Kidney glomerular epithelial cell (primary cell): ENCODE measurements around the gene NPHS2.

ENCODE experiments used
- DNase-seq: peaks from one replicate; lab custom pipeline; 2025; lab: John Stamatoyannopoulos, UW

Gene NPHS2

DNA sequence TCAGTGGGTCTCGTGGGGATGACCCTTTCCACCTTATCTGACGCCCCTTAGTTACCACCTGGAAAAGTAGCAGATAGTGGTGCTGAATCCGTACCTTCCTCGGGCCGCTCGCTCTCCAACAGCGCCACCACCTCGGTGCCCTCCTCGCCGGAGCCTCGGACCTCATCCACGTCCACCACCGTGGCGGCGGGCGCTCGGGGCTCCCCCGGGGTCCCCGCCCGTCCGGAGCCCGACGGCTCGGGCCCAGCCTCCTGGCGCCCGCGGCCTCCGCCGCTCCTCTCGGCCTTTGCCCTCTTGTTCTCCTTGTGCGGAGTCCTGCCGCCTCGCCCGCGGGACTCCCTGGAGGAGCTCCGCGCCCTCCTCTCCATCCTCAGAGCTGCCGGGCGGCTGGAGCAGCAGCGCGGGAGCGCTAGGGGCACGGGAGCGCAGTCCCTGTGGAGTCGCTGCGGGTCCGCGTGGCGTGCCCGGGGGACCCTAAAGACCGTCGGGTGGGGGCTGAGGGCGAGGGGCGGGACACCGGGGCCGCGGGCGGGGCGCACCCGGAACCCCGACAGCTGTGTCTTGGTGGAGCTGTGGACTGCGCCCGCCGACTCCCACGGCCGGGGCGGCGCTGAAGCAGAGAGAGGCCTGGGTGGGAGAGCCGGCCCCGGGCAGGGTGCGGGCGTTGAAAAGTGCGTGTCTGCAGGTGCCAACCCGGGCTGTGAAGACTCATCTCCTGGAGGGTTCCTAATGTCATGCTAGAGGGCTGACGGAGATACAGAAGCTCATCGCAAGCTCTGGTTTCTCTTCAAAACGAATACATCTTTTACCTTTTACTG lies at the start of gene NPHS2:
Gene NPHS2, minus strand, starts transcription at position 452 of the 818 bp plus-strand sequence. Its CDS starts 84 bp downstream, at position 368.
- no peak for DNase-seq

DNA sequence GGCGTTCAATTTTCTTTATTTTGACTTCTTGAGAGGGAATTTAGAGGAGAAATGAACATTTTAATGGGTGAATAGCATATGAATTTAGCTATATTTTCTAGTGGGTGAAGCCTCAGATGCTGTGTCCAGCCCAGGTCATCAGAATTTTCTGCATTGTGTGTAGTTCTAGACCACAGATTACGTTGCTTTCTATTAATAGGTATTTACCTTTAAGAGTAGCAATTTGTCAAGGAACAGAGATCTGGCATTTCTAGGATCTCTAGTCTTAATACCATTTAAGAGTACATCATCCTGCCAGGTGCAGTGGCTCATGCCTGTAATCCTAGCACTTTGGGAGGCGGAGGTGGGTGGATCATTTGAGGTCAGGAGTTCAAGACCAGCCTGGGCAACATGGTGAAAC lies 36.6 kb upstream of the NPHS2 start:
- no peak for DNase-seq

DNA sequence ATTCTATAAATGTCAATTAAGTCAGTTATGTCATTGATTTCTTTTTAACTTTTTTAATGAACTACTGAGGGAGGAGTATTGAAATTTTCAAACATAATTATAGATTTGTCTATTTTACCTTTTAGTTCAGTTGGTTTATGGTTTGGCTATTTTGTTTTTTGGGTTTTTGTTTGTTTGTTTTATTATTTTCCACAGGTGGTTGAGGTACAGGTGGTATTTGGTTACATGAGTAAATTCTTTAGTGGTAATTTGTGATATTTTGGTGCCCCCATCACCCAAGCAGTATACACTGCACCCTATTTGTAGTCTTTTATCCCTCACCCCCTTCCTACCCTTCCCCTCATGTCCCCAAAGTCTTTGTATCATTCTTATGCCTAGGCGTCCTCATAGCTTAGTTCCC lies 25.3 kb upstream of the NPHS2 start:
- no peak for DNase-seq

DNA sequence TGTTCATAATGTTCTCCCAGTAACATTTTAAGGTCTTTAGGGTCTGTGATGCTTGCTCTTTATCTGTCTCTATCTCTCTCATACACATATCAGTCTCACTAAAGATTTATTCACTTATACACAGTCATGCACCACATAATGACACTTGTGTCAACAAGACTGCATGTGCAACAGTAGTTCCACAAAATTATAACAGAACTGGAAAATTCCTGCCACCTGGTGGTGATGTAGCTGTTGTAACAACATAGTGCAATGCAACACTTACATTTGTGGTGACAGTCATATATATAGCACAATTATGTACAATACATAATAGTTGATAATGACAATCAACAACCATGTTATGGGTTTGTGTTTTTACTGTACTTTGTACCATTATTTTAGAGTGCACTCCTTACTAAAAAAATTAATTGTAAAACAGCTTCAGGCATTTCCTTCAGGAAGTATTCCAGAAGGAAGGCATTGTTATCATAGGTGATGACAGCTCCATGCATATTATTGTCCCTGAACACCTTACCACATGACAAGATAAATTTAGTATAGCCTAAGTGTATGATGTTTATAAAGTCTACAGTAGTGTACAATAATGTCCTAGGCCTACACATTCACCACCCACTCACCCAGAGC lies 24.0 kb upstream of the NPHS2 start:
- DNase-seq = peak; percentile 7

DNA sequence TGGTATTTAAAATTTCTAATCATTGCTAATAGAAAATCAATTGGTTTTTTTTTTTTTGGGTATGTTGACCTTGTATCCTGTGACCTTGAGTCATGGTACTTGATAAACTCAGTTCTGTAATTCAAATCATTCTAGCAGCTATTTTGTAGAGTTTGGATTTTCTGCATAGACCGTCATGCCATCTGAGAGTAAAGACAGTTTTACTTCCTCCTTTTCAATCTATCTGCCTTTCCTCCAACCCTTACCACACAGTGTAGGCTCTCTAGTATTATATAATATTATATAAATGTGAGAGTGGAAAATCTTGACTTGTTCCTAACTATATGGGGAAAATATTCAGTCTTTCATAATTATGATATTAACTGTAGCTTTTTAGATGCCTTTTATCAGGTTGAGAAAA lies 22.9 kb upstream of the NPHS2 start:
- no peak for DNase-seq

DNA sequence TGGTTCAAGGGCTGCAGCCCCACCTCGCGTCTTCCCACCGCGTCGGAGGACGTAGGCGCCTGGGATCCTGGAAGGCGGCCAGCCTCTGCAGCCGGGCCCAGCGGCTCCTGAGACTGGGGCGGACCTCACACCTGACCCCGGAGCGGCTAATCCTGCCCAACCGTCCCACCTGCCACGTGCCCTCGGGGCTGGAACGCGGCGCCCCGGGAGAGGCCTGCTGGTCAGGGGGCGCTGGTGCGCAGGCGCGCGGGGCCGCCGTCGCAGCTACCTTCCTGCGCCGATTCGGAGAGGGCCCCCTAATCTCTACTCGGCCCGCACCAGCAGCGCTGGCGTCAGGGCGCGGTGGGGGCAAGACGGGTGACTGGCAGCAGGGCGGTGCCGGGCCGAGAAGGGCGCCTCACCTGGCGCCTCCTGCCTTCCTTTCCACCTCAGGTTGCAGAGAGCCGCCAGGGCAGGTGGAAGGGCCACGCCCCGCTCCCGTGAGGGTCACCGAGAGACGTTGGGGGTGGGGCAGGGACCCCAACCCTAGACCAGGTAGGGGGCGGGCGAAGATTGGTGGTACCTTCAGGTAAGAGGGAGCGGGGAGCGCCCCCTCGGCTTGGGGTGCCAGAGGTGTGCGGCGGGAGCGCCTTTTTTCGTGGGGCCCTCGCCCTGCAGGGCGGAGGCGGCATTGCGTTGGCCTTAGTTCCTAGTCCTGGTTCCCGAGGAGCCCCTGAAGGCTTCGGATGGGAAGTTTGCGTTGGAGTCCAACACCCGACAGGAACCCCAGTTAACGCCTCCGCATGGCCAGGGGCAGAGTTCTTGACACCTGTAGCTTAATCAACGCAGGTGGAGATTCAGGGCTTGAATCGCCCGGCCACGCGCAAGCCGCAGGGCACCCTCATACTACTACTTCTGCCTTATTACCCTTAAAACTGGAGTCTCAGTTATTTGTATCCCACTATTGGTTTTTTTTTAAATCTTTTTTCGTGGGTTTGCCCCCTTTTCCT lies 16.1 kb upstream of the NPHS2 start, which contains the start of gene TDRD5:
Gene TDRD5, plus strand, starts transcription at position 241 of the 989 bp plus-strand sequence. CDS start 784 bp downstream, outside the sequence.
- no peak for DNase-seq

DNA sequence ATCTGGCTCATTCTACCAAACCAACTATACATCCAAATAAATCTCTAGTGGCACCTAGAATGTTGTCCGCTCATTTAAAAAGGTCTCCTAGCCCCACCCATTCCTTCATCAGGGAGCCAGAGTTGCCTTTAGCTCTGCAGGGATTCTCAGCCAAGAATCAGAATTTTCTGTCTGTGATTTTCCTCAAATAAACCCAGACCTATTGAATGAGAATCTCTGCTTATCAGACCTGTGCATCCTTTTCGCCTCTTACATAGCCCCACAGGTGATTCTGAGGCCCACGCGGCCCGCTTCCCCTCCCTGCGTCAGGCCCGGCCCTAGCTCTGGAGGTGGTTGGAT lies 15.5 kb upstream of the NPHS2 start:
- DNase-seq = no peak

DNA sequence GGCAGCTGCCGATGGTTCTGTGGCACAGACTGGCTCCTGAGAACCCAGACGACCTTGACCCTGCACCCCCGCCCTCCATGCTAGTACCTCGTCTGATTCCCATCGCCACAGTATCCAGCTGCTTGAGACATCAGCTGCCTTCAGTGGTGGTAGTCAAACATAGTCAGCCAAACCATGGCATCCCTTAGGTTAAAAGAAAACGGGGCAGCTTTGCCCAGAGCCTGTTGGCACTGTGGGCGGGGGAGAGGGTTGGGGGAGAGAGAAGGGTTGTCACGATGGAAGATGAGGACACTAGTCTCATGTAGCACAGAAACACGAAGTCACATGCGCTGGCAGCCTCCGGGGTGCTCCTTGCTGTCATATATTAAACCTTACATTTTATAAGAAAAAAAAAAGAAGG lies 14.9 kb upstream of the NPHS2 start:
- no peak for DNase-seq

DNA sequence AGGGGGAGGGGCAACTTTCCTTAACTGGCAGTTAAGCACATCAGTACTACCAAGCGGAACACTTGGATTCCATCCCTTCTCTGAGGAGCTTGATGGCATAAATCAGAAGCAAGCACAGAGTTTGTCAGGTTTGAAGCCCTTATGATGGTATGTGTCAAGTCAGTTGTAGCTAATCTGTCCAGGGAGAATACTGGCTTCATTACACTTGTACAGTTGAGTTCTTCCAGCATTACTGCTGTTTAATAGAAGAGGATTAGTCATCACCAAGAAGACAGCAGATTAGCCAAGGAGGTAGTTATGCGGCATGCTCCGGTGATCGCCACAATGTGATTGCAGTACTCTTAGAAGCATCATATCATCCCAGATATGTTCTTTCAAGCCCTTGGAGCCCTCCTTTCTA lies 13.8 kb upstream of the NPHS2 start:
- peak; percentile 84 for DNase-seq

DNA sequence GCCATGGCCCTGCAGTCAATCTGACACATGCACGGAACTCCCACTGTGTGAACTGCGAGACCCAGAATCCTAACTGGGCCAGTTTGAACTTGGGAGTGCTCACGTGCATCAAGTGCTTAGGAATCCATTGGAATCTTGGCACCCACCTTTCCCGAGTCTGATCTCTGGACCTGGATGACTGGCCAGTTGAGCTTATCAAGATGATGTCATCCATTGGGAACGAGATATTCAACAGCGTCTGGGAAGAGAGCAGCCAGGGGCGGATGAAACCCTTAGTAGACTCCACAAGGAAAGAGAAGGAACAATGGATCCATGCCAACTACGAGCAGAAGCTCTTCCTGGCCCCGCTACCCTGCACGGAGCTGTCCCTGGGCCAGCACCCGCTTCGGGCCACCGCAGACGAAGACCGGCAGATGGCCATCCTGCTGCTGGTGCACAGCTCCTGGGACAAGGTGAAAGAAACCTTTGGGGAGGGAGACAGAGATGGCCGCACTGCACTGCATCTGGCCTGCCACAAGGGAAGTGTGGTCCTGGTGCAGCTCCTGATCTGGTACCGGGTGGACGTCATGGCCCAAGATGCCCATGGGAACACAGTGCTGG lies 12.8 kb upstream of the NPHS2 start:
- no peak for DNase-seq

DNA sequence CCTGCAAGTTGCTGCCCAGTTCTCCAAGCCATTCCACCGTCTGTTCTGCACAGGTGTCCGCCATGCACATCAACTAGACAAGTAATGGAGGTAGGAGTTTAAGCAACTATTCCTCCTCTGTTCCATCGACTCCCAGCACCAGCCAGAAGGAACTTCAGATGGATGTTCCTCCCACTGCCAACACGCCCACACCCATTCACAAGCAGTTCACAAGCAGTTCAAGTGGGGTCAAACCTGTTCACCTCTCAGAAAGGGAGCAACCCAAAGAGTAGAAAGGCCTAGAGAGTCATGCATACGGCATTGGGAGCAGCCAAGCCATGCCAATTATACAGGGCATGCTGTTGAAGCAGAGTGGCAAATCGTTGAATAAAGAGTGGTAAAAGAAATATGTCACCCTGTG lies 11.6 kb upstream of the NPHS2 start:
- DNase-seq = no peak

DNA sequence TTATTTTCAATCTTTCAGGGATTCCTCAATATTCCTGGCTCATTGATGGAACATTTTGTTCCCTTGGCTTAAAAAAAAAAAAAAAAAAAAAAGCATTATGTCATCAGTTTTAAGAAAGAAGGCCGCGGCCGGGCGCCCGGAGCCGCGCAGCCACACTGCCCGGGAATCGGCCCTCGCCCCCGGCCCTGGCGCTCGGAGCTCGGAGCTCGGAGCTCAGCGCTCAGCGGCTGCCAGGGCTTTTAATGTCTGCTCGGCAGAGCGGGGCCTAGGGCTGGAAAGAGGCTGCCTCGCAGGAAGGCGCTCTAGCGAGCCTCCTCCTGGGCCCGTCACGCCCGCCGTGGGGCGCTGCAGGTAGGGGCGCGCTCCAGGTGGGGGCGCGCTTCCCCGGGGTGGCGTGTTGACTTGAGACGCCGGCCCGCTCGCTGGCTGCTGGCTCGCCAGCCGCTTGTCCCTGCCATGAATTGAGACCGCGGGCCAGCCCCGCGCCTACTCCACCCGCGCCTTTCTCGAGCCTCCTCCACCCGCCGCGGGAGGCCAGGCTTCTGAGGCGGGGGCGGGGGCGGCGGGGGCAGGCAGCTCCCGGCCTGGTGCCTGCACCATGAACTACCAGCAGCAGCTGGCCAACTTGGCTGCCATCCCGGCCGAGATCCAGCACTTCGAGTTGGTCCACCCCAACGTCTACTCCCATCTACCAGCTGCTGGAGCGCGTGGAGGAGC lies 10.5 kb upstream of the NPHS2 start:
- DNase-seq = peak; percentile 35

DNA sequence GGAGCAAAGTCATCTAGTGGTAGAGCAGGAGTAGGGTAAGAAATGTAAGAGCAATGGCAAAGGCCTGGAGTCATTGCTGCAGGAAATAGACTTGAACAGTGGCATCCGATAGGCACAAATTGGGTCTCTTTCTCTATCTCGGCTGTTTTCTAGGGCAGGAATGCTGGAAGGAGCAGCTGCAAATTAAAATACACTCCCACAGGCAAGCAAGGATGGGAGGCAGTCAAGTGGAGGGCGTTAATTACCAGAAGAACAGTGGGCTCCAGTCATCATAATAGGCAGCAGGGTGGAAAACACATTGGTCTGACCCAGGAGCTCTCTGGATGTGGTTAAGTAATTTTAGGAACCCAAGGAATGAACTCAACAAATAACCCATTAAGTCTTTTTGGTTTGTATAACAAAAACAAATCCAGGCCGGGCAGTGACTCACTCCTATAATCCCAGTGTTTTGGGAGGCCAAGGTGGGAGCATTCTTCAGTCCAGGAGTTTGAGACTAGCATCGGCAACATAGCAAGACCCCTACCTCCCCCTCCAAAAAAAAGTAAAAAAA lies 8.1 kb upstream of the NPHS2 start:
- DNase-seq = peak; percentile 14

DNA sequence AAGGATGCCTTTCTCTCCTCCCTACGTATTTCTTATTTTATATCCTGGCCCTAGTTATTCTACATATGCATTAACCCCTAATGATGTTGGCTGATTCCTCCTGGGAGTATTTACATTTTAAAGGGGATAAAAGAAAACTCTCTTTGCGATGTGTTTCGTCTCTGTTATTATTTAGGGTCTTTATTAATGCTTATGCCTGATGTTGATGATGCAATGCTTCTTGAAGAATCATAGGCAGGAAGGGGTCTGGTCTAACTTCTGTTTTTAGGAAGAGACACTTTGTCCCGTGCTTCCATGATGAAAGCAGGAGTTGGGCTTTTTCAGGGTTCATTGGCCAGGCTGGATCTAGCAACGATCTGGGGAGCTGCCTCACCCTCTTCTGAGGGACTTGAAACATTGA lies 761 bp upstream of the NPHS2 start:
- DNase-seq = no peak

DNA sequence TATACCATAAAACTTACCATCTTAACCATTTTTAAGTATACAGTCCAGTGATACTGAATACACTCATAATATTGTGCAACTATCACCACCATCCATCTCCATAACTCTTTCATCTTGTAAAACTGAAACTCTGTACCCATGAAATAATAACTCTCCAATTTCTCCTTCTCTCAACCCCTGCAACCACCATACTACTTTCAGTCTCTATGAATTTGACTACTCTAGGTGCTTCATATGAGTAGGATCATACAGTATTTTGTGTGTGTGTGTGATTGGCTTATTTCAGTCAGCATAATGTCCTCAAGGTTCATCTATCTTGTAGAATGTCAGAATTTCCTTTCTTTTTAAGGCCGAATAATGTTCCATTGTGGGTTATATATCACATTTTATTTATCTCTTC lies 17.7 kb downstream of the NPHS2 start:
- no peak for DNase-seq

DNA sequence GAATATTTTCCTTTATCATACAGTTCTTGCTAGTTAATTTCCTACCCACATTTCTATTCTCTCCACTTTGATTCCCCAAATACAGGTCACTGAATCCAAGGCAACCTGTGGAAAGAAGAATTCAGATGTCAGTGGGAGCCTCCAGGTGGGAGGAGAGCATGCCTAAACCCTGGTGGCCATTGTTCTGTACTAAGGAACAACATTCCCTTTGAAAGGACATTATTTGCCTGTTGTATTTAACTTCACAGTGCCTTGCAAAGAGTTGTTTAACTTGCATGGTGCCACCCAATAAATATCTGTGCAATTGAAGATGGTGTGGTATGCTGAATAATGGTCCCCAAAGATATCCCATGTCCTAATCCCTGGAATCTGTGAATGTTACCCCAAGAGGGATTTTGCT lies 21.3 kb downstream of the NPHS2 start:
- no peak for DNase-seq

DNA sequence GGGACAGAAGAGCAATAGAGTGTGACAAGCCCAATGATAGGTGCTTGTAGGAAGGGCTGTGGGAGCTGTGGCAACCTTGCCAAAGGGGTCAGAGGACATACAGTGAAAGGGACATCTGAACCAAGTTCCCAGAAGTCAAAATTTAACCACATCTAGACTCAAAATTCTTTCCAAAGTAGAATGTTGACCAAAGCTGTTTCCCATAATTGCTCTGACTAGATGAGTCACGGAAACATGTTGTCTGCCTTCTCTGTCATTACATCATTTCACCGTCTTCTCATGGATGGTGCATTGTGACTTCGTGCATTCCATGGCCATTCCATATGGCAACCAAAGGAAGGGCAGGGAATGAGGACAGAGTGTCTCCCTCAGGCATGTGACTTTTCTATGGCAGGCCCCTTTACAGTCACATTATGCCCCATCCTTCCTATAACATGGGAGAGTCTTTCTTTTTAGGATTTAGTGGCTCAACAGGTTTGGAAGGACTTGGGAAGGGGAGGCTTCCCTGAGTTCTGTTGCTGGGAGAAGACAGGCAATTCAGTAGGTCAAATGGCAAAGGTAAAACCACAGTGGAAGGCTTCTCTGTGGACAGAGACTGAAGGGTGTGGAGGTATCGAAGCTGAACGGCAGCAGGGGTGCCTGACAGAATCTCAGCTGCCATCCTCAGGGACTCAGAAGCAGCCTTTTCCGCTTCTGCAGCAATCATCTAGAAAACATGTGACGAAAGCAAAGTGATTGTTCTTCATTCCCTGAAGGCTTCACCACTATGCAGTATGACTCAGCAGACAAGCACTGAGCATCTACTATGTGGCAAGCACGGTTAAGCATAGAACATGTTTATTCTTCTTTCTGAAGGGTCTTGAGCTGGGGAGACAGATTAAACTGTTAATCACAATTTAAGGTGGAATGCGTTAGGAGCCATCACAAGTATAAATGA lies 24.7 kb downstream of the NPHS2 start:
- DNase-seq = no peak

DNA sequence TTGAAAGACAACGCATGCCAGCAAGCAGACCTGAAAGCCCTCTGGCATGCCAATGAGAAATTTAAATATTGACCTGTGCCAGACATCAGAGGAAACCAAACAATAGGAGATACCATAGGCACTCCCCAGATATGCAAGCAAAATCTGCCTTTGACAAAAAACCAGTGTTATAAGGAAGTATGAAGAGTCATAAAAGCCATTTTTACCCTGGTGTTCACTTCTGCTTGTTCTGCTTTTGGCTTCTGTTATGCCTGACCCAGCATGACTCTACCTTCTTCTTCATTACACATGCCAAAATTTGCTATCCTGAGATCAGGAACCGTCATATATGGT lies 26.4 kb downstream of the NPHS2 start:
- no peak for DNase-seq

DNA sequence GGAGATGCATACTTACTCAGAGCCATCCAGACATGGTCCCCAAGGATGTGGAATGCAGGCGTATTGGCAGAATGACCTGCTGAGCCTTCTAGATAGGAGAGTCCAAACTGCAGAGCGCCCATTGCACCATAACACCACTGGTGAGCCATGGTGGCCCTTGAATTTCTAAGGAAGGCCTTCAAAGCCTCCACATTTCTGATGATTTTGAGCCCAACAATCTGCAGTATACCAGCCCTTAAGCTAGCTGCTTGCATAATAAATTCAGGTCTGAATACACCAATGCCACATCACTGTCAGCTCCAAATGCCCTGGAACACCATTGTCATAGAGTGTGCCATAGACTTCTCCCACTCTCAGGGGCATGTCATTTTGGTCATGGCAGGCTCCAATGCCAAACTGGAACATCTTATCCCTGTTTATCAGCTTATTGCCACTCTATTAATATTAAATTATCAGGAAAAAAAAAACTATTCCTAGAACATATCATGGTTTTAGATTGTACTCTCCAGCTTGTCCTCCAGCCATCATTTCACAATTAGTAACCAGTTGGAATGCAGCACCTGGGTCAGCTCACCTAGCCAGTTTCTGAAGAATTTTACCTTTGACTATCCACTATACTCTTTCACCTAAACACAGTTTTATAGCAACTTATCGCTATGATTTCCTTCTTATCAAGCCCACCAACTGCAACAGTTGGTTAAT lies 26.9 kb downstream of the NPHS2 start:
- no peak for DNase-seq
